IPS-11a (cell line): ENCODE measurements around the gene KHK.

Source experiments
- H3K4me3 ChIP-seq: one replicate; pipeline ENCODE4 v1.5.1; 2013; ENCODE audit warnings: low read depth, low read length, control low read depth

KHK gene

GRCh38 chr2:27126252-27126710 lies 39.7 kb downstream of the KHK start:
- H3K4me3 ChIP-seq, result no peak overlapping the region

- H3K4me3 ChIP-seq, result no peak overlapping the region
Observed at GRCh38 chr2:27127883-27128667, 41.5 kb downstream of the KHK start.

GRCh38 chr2:27128668-27129571 lies 42.3 kb downstream of the KHK start:
- no peak overlapping the region for H3K4me3 ChIP-seq

- H3K4me3 ChIP-seq, result no peak overlapping the region
Observed at GRCh38 chr2:27130396-27130795, 43.8 kb downstream of the KHK start.

GRCh38 chr2:27131429-27131828 lies 44.9 kb downstream of the KHK start:
- H3K4me3 ChIP-seq, result no peak overlapping the region

GRCh38 chr2:27133195-27133875 lies 46.8 kb downstream of the KHK start:
- H3K4me3 ChIP-seq, result peak overlapping the region; percentile 88

- peak within 1 kb of the TSS; percentile 88 for H3K4me3 ChIP-seq
Observed at GRCh38 chr2:27133905-27134780, 47.6 kb downstream of the KHK start, which contains the start of gene PREB. Gene PREB (minus strand): TSS chr2:27134636. CDS start chr2:27134421, 215 bp downstream.

GRCh38 chr2:27134781-27135477 lies 48.4 kb downstream of the KHK start:
- H3K4me3 ChIP-seq, result peak overlapping the region; percentile 88

- H3K4me3 ChIP-seq, result no peak overlapping the region
Observed at GRCh38 chr2:27135478-27135955, 48.9 kb downstream of the KHK start.

- H3K4me3 ChIP-seq, result no peak overlapping the region
Observed at GRCh38 chr2:27136751-27137150, 50.2 kb downstream of the KHK start.

GRCh38 chr2:27137322-27137935 lies 50.9 kb downstream of the KHK start:
- no peak overlapping the region for H3K4me3 ChIP-seq

- no peak overlapping the region for H3K4me3 ChIP-seq
Observed at GRCh38 chr2:27138111-27138510, 51.5 kb downstream of the KHK start.

- H3K4me3 ChIP-seq, result no peak within 1 kb of the TSS
Observed at GRCh38 chr2:27139310-27139709, 52.7 kb downstream of the KHK start, which contains the start of gene PRR30. Gene PRR30 (minus strand): TSS chr2:27139410. CDS start chr2:27138329, 1,081 bp downstream.

GRCh38 chr2:27143285-27143684 lies 56.7 kb downstream of the KHK start:
- no peak overlapping the region for H3K4me3 ChIP-seq

GRCh38 chr2:27145682-27146081 lies 59.1 kb downstream of the KHK start:
- no peak overlapping the region for H3K4me3 ChIP-seq

- H3K4me3 ChIP-seq, result no peak overlapping the region
Observed at GRCh38 chr2:27147935-27148334, 61.4 kb downstream of the KHK start.

GRCh38 chr2:27148801-27149439 lies 62.3 kb downstream of the KHK start, which contains the start of gene TCF23:
Gene TCF23 (plus strand): TSS chr2:27149004. CDS start chr2:27149134, 130 bp downstream.
- no peak within 1 kb of the TSS for H3K4me3 ChIP-seq
